GM13977 (cell line): Measurements from ENCODE around the gene EXOC6B.
A peak's percentile ranks its signal among the peaks of the same experiment; 100 is the strongest.

Experiments used
- DNase-seq: peaks from one replicate; pipeline ENCODE4 v3.0.0; 2012; ENCODE audit warnings: low spot score
- CTCF ChIP-seq: IDR thresholded peaks from 2 replicates; pipeline ENCODE4 v1.5.1; 2012; ENCODE audit warnings: mild to moderate bottlenecking, control low read depth; ENCODE audit not compliant: insufficient read depth; ENCODE audit errors: extremely low read depth, missing control alignments
- in situ Hi-C: fragments of 300-500 bp; cut with MboI; formaldehyde crosslinking; loops from one replicate; pipeline ENCODE4 v1.12.0; 2022; ENCODE audit warnings: low sequenced_read_pairs, low pct_unique_long_range_greater_than_20kb, mixed read lengths, inconsistent platforms; ENCODE audit not compliant: unreplicated experiment

EXOC6B gene

GRCh38 chr2:72205504-72205881 lies 620.3 kb downstream of the EXOC6B start:
- in situ Hi-C loops, result no loop called here
- DNase-seq, result no peak
- TF ChIP-seq CTCF, result no peak

- DNase-seq, result no peak
- in situ Hi-C loops, result no loop called here
- no peak for TF ChIP-seq CTCF
These were observed 620.9 kb downstream of the EXOC6B start for GRCh38 chr2:72204786-72205503.

- DNase-seq, result no peak
- in situ Hi-C loops, result no loop called here
- TF ChIP-seq CTCF, result no peak
These were observed 621.6 kb downstream of the EXOC6B start for GRCh38 chr2:72204156-72204785.

GRCh38 chr2:72198532-72199241 lies 627.1 kb downstream of the EXOC6B start:
- DNase-seq, result no peak
- in situ Hi-C loops, result no loop called here
- peak; percentile 2 for TF ChIP-seq CTCF

- in situ Hi-C loops, result no loop called here
- no peak for DNase-seq
- TF ChIP-seq CTCF, result no peak
These were observed 632.1 kb downstream of the EXOC6B start for GRCh38 chr2:72193723-72194122.

GRCh38 chr2:72191441-72191840 lies 634.4 kb downstream of the EXOC6B start:
- in situ Hi-C loops, result no loop called here
- no peak for TF ChIP-seq CTCF
- DNase-seq, result no peak
